Gastroesophageal sphincter (tissue), 4 donors: Measurements from ENCODE around the gene SLC35F1. TPM values are rescaled to one million over a fixed set of nuclear protein-coding genes. Genes with fewer than 3 reads are reported as not detected.

Experiments used
- ATAC-seq: fragments of 150-250 bp; one replicate; pipeline ENCODE4 v1.9.1; 2016; ENCODE audit warnings: mild to moderate bottlenecking, moderate library complexity
- H3K27ac ChIP-seq, 4 donors: fragments of 200-600 bp; sonication (generic) in 3 of 4; 1 replicate in 3 of 4; 2 replicates in 1 of 4; pipeline ENCODE4 v1.5.1; 2016 to 2019
- H3K27me3 ChIP-seq: fragments of 200-600 bp; sonication (generic); one replicate; pipeline ENCODE4 v1.5.1; 2019
- H3K36me3 ChIP-seq, 2 donors: fragments of 200-600 bp; sonication (generic); one replicate each; pipeline ENCODE4 v1.5.1; 2019; ENCODE audit warnings: control low read depth in 1 of 2
- H3K4me1 ChIP-seq, 3 donors: fragments of 200-600 bp; sonication (generic); 1 replicate in 2 of 3; 2 replicates in 1 of 3; pipeline ENCODE4 v1.5.1; 2016 to 2019; ENCODE audit warnings: control low read depth in 2 of 3
- H3K4me3 ChIP-seq, 2 donors: fragments of 200-600 bp; sonication (generic); one replicate each; pipeline ENCODE4 v1.5.1; 2019; ENCODE audit warnings: mild to moderate bottlenecking in 1 of 2, moderate library complexity in 1 of 2
- H3K9me3 ChIP-seq, 3 donors: fragments of 200-600 bp; sonication (generic); one replicate each; pipeline ENCODE4 v1.5.1; 2017 to 2019; ENCODE audit warnings: control low read depth in 2 of 3
- EP300 ChIP-seq: sonication (generic); formaldehyde crosslinking; IDR thresholded peaks from one replicate; pipeline ENCODE4 v1.6.1; 2017; ENCODE audit warnings: antibody characterized with exemption, mild to moderate bottlenecking
- POLR2A ChIP-seq, 2 donors: fragments of 450-650 bp; IDR thresholded peaks; one replicate each; pipeline ENCODE4 v1.6.1; 2017; ENCODE audit warnings: antibody characterized with exemption in 2 of 2, mild to moderate bottlenecking in 2 of 2, moderate library complexity in 1 of 2
- POLR2AphosphoS5 ChIP-seq: sonication (generic); formaldehyde crosslinking; IDR thresholded peaks from one replicate; pipeline ENCODE4 v1.6.1; 2017; ENCODE audit warnings: antibody characterized with exemption
- WGBS, 2 donors: methylation state at CpG; one replicate each; pipeline ENCODE4 v1.1.5; 2018; ENCODE audit warnings: low coverage in 1 of 2; 5-methylcytosine and 5-hydroxymethylcytosine counted together
- total RNA-seq, 4 donors: library from RNA; depleted of rRNA; stranded (reverse); fragments of >200 nt; gene quantifications; one replicate each; pipeline ENCODE4 v1.1.0, GENCODE V29; 2016
- TF ChIP-seq, protein P1 (sequence below), 4 experiments: fragments of 200-600 bp in 2 of 4; fragments of 450-650 bp in 2 of 4; sonication (generic) in 1 of 4; IDR thresholded peaks; one replicate each; pipeline ENCODE4 v1.5.1; 2017 to 2019; ENCODE audit warnings: antibody characterized with exemption in 4 of 4, mild to moderate bottlenecking in 2 of 4, moderate library complexity in 2 of 4

Gene SLC35F1
- total RNA-seq, 4 donors from 2014 or later, result 4.3 to 7.4 (median 5.9) TPM

DNA sequence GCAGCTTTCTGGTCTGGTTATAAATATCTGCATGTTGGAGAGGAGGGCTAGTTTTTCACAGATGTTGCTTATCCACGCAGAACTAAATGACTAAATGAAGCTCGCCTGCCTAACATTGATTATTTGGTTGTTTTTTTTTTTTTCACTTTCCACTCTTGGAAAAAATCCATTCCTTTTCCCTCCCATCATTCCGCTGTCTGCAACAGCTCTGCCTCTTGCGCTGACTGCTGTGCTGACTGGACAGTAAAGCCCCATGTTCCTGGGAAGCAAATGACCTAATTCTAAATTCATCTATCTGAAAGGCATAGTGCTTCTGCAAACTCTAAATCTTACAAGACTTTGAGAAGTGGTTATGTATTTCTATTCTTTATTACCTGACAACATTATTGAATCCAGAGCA is 385.5 kb downstream of the SLC35F1 start:
- TF ChIP-seq EP300 (no peak), POLR2A (IDR thresholded peaks at IDR 0.05) (no peak)
- Histone ChIP-seq H3K27me3 (no peaks in the 10 kb centered on the region), H3K27ac (peak overlapping the region in 3 of 4 donors; percentile 55 to 66 (median 65)), H3K9me3 (peaks cover 0 to 5% (median 0%) of the 10 kb centered on the region in 3 donors), H3K4me3 (no peak overlapping the region), H3K36me3 (no peaks in the 10 kb centered on the region), H3K4me1 (peaks cover 2 to 59% (median 10%) of the 10 kb centered on the region in 3 donors)
- WGBS, 2 donors, result 12 to 36% methylated on average over 4 of the region's 4 CpGs
- peak; percentile 61 for ATAC-seq

DNA sequence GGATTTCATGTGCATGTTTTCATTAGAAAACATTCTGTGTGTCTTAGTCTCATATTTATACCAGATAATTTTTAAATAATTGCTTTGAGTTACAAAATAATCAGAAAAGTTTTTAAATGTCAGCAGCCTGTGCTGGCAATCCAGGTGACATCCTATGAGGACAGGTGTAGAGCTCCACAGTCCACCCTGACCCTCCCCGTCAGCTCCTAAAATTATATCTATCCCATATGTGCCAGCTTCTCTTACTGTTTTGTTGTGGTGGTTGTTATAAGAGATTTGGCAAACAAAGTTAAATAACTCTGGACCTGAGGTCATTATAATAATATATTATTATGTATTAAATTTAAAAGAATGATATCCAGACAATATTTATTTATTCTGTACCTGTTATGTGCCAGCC is 387.8 kb downstream of the SLC35F1 start:
- H3K4me3 ChIP-seq, result no peak overlapping the region
- ATAC-seq, result no peak
- no peaks in the 10 kb centered on the region for H3K27me3 ChIP-seq
- H3K27ac ChIP-seq, result peak overlapping the region; percentile 23 to 66 (median 52)
- H3K36me3 ChIP-seq, result no peaks in the 10 kb centered on the region
- peaks cover 6 to 61% (median 10%) of the 10 kb centered on the region in 3 donors for H3K4me1 ChIP-seq
- TF ChIP-seq POLR2AphosphoS5 (no peak), POLR2A (IDR thresholded peaks at IDR 0.05) (no peak), EP300 (no peak)
- TF ChIP-seq, protein P1, sequence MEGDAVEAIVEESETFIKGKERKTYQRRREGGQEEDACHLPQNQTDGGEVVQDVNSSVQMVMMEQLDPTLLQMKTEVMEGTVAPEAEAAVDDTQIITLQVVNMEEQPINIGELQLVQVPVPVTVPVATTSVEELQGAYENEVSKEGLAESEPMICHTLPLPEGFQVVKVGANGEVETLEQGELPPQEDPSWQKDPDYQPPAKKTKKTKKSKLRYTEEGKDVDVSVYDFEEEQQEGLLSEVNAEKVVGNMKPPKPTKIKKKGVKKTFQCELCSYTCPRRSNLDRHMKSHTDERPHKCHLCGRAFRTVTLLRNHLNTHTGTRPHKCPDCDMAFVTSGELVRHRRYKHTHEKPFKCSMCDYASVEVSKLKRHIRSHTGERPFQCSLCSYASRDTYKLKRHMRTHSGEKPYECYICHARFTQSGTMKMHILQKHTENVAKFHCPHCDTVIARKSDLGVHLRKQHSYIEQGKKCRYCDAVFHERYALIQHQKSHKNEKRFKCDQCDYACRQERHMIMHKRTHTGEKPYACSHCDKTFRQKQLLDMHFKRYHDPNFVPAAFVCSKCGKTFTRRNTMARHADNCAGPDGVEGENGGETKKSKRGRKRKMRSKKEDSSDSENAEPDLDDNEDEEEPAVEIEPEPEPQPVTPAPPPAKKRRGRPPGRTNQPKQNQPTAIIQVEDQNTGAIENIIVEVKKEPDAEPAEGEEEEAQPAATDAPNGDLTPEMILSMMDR (IDR thresholded peaks at IDR 0.05), result no peak
- H3K9me3 ChIP-seq, result peaks cover 0 to 5% (median 0%) of the 10 kb centered on the region in 3 donors
- 47 to 67% methylated on average over 1 of the region's 1 CpG for WGBS, 2 donors

DNA sequence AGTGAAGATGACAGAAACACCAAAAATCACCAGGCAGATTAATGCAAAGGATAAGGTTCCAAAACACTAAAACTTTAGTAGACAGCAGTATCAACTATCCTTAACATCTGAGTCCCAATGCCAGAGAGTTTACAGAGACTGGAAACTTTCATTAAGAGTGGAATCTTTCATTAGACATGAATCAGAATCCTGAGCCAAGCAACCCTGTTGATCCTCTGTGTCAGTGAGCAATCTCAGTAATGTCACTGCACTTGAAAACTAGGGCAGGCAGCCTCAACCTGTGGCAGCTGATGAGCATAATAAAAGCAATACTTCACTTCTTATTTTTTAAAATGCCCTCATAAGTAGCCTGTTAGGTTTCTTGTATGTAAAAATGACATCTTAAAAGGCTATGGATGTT is 388.3 kb downstream of the SLC35F1 start:
- H3K4me1 ChIP-seq, result peaks cover 6 to 61% (median 10%) of the 10 kb centered on the region in 3 donors
- H3K27ac ChIP-seq, result peak overlapping the region; percentile 65 to 73 (median 68)
- ATAC-seq, result peak; percentile 28

DNA sequence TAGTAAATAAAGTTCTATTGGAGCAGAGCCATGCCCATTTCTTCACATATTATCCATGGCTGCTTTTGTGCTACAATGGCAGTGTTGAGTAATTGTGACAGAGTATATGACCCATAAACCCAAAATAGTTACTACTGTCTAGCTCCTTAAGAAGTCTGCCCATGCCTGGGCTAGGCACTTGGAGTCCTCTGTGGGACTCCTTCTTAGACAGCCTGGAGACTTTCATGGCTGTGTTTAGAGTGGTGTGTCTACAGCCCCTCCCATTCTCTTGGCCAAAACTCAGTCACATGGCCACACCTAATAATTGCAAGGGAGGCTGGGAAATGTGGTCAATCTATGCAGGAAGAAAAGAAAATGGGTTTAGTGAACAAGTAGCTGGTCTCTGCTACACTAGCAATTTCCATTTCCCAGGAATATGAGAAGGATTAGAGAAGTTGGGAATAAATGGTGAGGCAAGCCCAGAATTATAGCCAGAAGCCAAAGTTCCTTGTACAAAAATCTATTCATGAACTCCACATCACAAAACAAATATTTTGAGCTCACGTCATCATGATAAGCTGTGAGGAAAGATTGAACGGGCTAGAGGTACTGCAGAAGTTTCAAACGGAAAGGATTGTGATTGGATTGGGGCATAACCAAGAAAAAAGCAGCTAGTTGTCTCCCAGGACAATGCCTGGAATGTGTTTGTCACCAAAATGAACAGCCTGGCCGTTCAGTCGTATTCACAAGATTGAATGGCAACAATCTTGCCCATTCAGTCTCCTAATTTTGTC is 389.3 kb downstream of the SLC35F1 start:
- peak overlapping the region; percentile 65 to 73 (median 68) for H3K27ac ChIP-seq
- TF ChIP-seq EP300 (no peak), POLR2AphosphoS5 (no peak), POLR2A (IDR thresholded peaks at IDR 0.05) (no peak)
- TF ChIP-seq, protein P1 (IDR thresholded peaks at IDR 0.05), result no peak
- H3K27me3 ChIP-seq, result no peaks in the 10 kb centered on the region
- peaks cover 6 to 61% (median 10%) of the 10 kb centered on the region in 3 donors for H3K4me1 ChIP-seq
- H3K36me3 ChIP-seq, result no peaks in the 10 kb centered on the region
- H3K9me3 ChIP-seq, result peaks cover 0 to 5% (median 0%) of the 10 kb centered on the region in 3 donors
- 82 to 95% methylated on average over 5 of the region's 5 CpGs for WGBS, 2 donors
- no peak overlapping the region for H3K4me3 ChIP-seq
- ATAC-seq, result no peak

More for the DNA sequence above, 388.3 kb downstream of the SLC35F1 start:
- Histone ChIP-seq H3K27me3 (no peaks in the 10 kb centered on the region), H3K36me3 (no peaks in the 10 kb centered on the region), H3K9me3 (peaks cover 0 to 5% (median 0%) of the 10 kb centered on the region in 3 donors), H3K4me3 (no peak overlapping the region)
- TF ChIP-seq EP300 (no peak), POLR2A (IDR thresholded peaks at IDR 0.05) (no peak), POLR2AphosphoS5 (no peak)
- TF ChIP-seq, protein P1 (IDR thresholded peaks at IDR 0.05), result no peak

DNA sequence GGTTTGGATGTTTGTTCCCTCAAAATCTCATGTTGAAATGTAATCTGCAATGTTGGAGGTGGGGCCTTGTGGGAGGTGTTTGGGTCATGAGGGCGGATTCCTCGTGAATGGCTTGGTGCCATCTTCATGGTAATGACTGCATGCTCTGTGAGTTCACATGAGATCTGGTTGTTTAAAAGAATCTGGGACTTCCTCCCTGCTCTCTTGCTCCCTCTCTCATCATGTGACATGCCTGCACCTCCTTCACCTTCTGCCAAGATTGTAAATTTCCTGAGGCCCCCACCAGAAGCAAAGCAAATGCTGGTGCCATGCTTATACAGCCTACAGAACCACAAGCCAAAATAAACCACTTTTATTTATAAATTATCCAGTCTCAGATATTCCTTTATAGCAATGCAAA is 390.8 kb downstream of the SLC35F1 start:
- H3K4me3 ChIP-seq, result no peak overlapping the region
- peaks cover 6 to 52% (median 10%) of the 10 kb centered on the region in 3 donors for H3K4me1 ChIP-seq
- TF ChIP-seq EP300 (no peak), POLR2A (IDR thresholded peaks at IDR 0.05) (no peak), POLR2AphosphoS5 (no peak)
- TF ChIP-seq, protein P1 (IDR thresholded peaks at IDR 0.05), result no peak
- H3K27me3 ChIP-seq, result no peaks in the 10 kb centered on the region
- ATAC-seq, result no peak
- 67 to 86% methylated on average over 2 of the region's 2 CpGs for WGBS, 2 donors
- peaks cover 0 to 5% (median 0%) of the 10 kb centered on the region in 3 donors for H3K9me3 ChIP-seq
- no peaks in the 10 kb centered on the region for H3K36me3 ChIP-seq
- H3K27ac ChIP-seq, result peak overlapping the region; percentile 6 to 44 (median 32)
